HCT116 (cell line): ENCODE data around the gene SLC12A5. TPM values are rescaled to one million over a fixed set of nuclear protein-coding genes. Genes with fewer than 3 reads are reported as not detected.

Source experiments
- ATAC-seq: fragments of 200-7000 bp; cut with Tn5 transposase; 2 replicates; pipeline ENCODE4 v1.9.1; 2020; ENCODE audit warnings: mild to moderate bottlenecking, moderate library complexity
- BruUV-seq: library from RNA; stranded (reverse); fragments of 400-500 nt; replicated peaks from 2 replicates; lab custom pipeline; 2021; lab: Mats Ljungman, UMichigan
- CTCF ChIA-PET: fragments of 300-600 bp; sonication (Branson Sonifier 250); formaldehyde crosslinking; loops from one replicate; lab custom pipeline; 2021; ENCODE audit warnings: antibody characterized with exemption; lab: Charles Lee
- POLR2A ChIA-PET: fragments of 300-600, 350-600 bp; sonication (Branson Sonifier 250); formaldehyde crosslinking; loops from one replicate; lab custom pipeline; 2021; ENCODE audit warnings: antibody characterized with exemption; lab: Charles Lee
- RAD21 ChIA-PET, 2 experiments: fragments of 300-600 bp; sonication (Branson Sonifier 250); formaldehyde crosslinking; loops; one replicate each; lab custom pipeline; 2023; ENCODE audit warnings: low total read pairs in 2 of 2; ENCODE audit not compliant: uncharacterized antibody in 2 of 2, unreplicated experiment in 2 of 2, low non-redundant PET in 1 of 2; lab: Charles Lee
- DNase-seq: peaks from one replicate; pipeline ENCODE4 v3.0.0-alpha.2; 2010; ENCODE audit warnings: low read depth, low spot score
- H2AFZ ChIP-seq: fragments of 200-600 bp; shearing (Covaris generic), sonication (generic); 2 replicates; pipeline ENCODE4 v1.6.1; 2017; ENCODE audit warnings: low read depth, mixed run types, mixed read lengths, antibody characterized with exemption, low read length; ENCODE audit not compliant: poor library complexity, severe bottlenecking
- H3K27ac ChIP-seq: 2 replicates; pipeline ENCODE4 v1.5.1; 2012; ENCODE audit warnings: low read depth, low read length
- H3K27me3 ChIP-seq: fragments of 200-600 bp; sonication (generic); 2 replicates; pipeline ENCODE4 v1.6.1; 2016; ENCODE audit warnings: mixed run types, low read length, mixed read lengths; ENCODE audit not compliant: insufficient read depth
- H3K36me3 ChIP-seq, 2 experiments: fragments of 200-500 bp in 1 of 2; fragments of 200-600 bp in 1 of 2; sonication (Bioruptor generic) in 1 of 2; sonication (generic) in 1 of 2; 2 replicates each; pipeline versions ENCODE4 v1.5.1 to v1.6.1; 2014 to 2016; ENCODE audit warnings: low read length in 2 of 2, inconsistent platforms in 1 of 2, mixed read lengths in 1 of 2, mixed run types in 1 of 2; ENCODE audit not compliant: insufficient read depth in 2 of 2, control insufficient read depth in 1 of 2
- H3K4me1 ChIP-seq, 2 experiments: fragments of 200-600 bp in 1 of 2; sonication (generic) in 1 of 2; 2 replicates each; pipeline versions ENCODE4 v1.5.1 to v1.6.1; 2012 to 2017; ENCODE audit warnings: low read length in 2 of 2, inconsistent platforms in 1 of 2, mild to moderate bottlenecking in 1 of 2, mixed read lengths in 1 of 2, mixed run types in 1 of 2, moderate library complexity in 1 of 2; ENCODE audit not compliant: insufficient read depth in 2 of 2, control insufficient read depth in 1 of 2
- H3K4me2 ChIP-seq: fragments of 200-600 bp; sonication (generic); 2 replicates; pipeline ENCODE4 v1.6.1; 2017; ENCODE audit warnings: mixed run types, low read length, mixed read lengths
- H3K4me3 ChIP-seq, 2 experiments: fragments of 200-600 bp in 1 of 2; sonication (generic) in 1 of 2; replicated peaks in 1 of 2; 2 replicates each; pipeline ENCODE4 v1.5.1; 2011 to 2016; ENCODE audit warnings: low read length in 2 of 2, control low read depth in 1 of 2, low read depth in 1 of 2, mild to moderate bottlenecking in 1 of 2, mixed read lengths in 1 of 2, mixed run types in 1 of 2
- H3K79me2 ChIP-seq: fragments of 200-600 bp; sonication (generic); 2 replicates; pipeline ENCODE4 v1.6.1; 2017; ENCODE audit warnings: mild to moderate bottlenecking, mixed run types, low read length, moderate library complexity, mixed read lengths; ENCODE audit not compliant: insufficient read depth
- H3K9ac ChIP-seq: fragments of 200-600 bp; sonication (generic); 2 replicates; pipeline ENCODE4 v1.6.1; 2016; ENCODE audit warnings: low read length, mixed read lengths
- H3K9me2 ChIP-seq: fragments of 200-600 bp; sonication (generic), shearing (Covaris generic); 2 replicates; pipeline ENCODE4 v1.6.1; 2017; ENCODE audit warnings: mixed run types, mild to moderate bottlenecking, moderate library complexity; ENCODE audit not compliant: insufficient read depth
- H3K9me3 ChIP-seq, 2 experiments: fragments of 200-500 bp in 1 of 2; fragments of 200-600 bp in 1 of 2; sonication (Bioruptor generic) in 1 of 2; sonication (generic) in 1 of 2; 2 replicates each; pipeline ENCODE4 v1.6.1; 2014 to 2017; ENCODE audit warnings: low read length in 2 of 2, mixed read lengths in 2 of 2, inconsistent platforms in 1 of 2, low read depth in 1 of 2, mild to moderate bottlenecking in 1 of 2, mixed run types in 1 of 2, moderate library complexity in 1 of 2; ENCODE audit not compliant: control insufficient read depth in 1 of 2, insufficient read depth in 1 of 2
- H4K20me1 ChIP-seq: fragments of 200-600 bp; sonication (generic), shearing (Covaris generic); 2 replicates; pipeline ENCODE4 v1.6.1; 2017; ENCODE audit warnings: mixed run types, mild to moderate bottlenecking, moderate library complexity; ENCODE audit not compliant: insufficient read depth
- CEBPB ChIP-seq: IDR thresholded peaks from 2 replicates; pipeline ENCODE4 v1.6.1; 2012; ENCODE audit warnings: low read depth
- CTCF ChIP-seq, 3 experiments: fragments of 200-600 bp in 1 of 3; sonication (generic) in 1 of 3; IDR thresholded peaks in 2 of 3; conservative IDR thresholded peaks in 1 of 3; 2 replicates each; pipeline ENCODE4 v1.5.1; 2012 to 2017; ENCODE audit warnings: low read depth in 2 of 3, low read length in 2 of 3, antibody characterized with exemption in 1 of 3, borderline replicate concordance in 1 of 3, control low read depth in 1 of 3, mild to moderate bottlenecking in 1 of 3, mixed read lengths in 1 of 3, mixed run types in 1 of 3, moderate library complexity in 1 of 3; ENCODE audit not compliant: insufficient read depth in 1 of 3
- EZH2 ChIP-seq: fragments of 200-600 bp; sonication (generic); IDR thresholded peaks from 2 replicates; pipeline ENCODE4 v1.6.1; 2017; ENCODE audit warnings: antibody characterized with exemption, mixed run types
- JUND ChIP-seq: IDR thresholded peaks from 2 replicates; pipeline ENCODE4 v1.6.1; 2012
- MAX ChIP-seq: IDR thresholded peaks from 2 replicates; pipeline ENCODE4 v1.6.1; 2012
- TCF7L2 ChIP-seq: IDR thresholded peaks from 2 replicates; pipeline ENCODE4 v1.7.0; 2011; ENCODE audit warnings: borderline replicate concordance, inconsistent platforms; ENCODE audit not compliant: insufficient read depth, insufficient read length; ENCODE audit errors: extremely low read depth
- ZBTB33 ChIP-seq: IDR thresholded peaks from 2 replicates; pipeline ENCODE4 v1.6.1; 2011; ENCODE audit warnings: mild to moderate bottlenecking, low read length, moderate library complexity; ENCODE audit not compliant: insufficient replicate concordance; ENCODE audit errors: extremely low read depth
- ZNF274 ChIP-seq: fragments of 200-500 bp; sonication (Bioruptor generic); IDR thresholded peaks from 2 replicates; pipeline ENCODE4 v1.6.1; 2014; ENCODE audit warnings: mild to moderate bottlenecking, low read depth, low read length, inconsistent platforms
- intact Hi-C: fragments of 100-400 bp; cut with micrococcal nuclease; formaldehyde crosslinking; loops from 2 replicates; pipeline ENCODE4 v1.10.0; 2022
- total RNA-seq: library from RNA; stranded (reverse); gene quantifications from one replicate; pipeline ENCODE4 v1.2.1, GENCODE V29; 2021; ENCODE audit not compliant: unreplicated experiment

Gene SLC12A5
- total RNA-seq, 1 experiment from 2014 or later, result 1.9 TPM

- ChIA-PET CTCF (no interaction called here), RAD21 (no interaction called here), POLR2A (no interaction called here)
- no TSS peak for BruUV-seq
- H3K4me3 ChIP-seq, result no peak overlapping the region
- TF ChIP-seq ZNF274, result no peak
- TF ChIP-seq ZBTB33, result no peak
- TF ChIP-seq EZH2, result no peak
- TF ChIP-seq CEBPB, result no peak
- no peak for TF ChIP-seq MAX
- no peak for TF ChIP-seq JUND
- no peak for TF ChIP-seq CTCF (IDR thresholded peaks at IDR 0.05 in 2 of 3, conservative IDR thresholded peaks at IDR 0.05 in 1 of 3; ENCODE audit: borderline replicate concordance in 1 of 3, insufficient read depth in 1 of 3, low read depth in 2 of 3, low read length in 2 of 3)
- TF ChIP-seq TCF7L2, result no peak
- H3K79me2 ChIP-seq, result no peaks in the 10 kb centered on the region
- no peaks in the 10 kb centered on the region for H3K27me3 ChIP-seq
- no peak overlapping the region for H2AFZ ChIP-seq
- ATAC-seq (no peak), DNase-seq (no peak)
- no peaks in the 10 kb centered on the region for H3K4me1 ChIP-seq
- peaks cover 43 to 63% of the 10 kb centered on the region in 2 experiments for H3K36me3 ChIP-seq
- no peak overlapping the region for H3K27ac ChIP-seq
- intact Hi-C loops, result no loop called here
- H4K20me1 ChIP-seq, result no peaks in the 10 kb centered on the region
- no peak overlapping the region for H3K9ac ChIP-seq
- H3K9me2 ChIP-seq, result no peaks in the 10 kb centered on the region
- H3K4me2 ChIP-seq, result no peak overlapping the region
- no peaks in the 10 kb centered on the region for H3K9me3 ChIP-seq
Measured at GRCh38 chr20:46063151-46063550, 34.1 kb downstream of the SLC12A5 start.
